Esophagus squamous epithelium (tissue), 5 donors: ENCODE data around the gene OTULINL. TPM values are rescaled to one million over a fixed set of nuclear protein-coding genes. Genes with fewer than 3 reads are reported as not detected.
"Not testable (repeated sequence)": the region's sequence is repeated elsewhere in the genome, so short reads cannot be mapped to it uniquely, and the experiment has no call there.

Source experiments
- DNase-seq: peaks from one replicate; lab custom pipeline; 2025; lab: John Stamatoyannopoulos, UW
- H3K27ac ChIP-seq, 4 donors: fragments of 200-600 bp; sonication (generic); one replicate each; pipeline ENCODE4 v1.5.1; 2016 to 2019; ENCODE audit warnings: mild to moderate bottlenecking in 1 of 4
- H3K27me3 ChIP-seq, 4 donors: fragments of 200-600 bp; sonication (generic); 1 replicate in 3 of 4; 2 replicates in 1 of 4; pipeline versions ENCODE4 v1.5.1 to v1.6.0; 2017 to 2021; ENCODE audit warnings: antibody characterized with exemption in 1 of 4
- H3K36me3 ChIP-seq, 3 donors: fragments of 200-600 bp; sonication (generic); one replicate each; pipeline ENCODE4 v1.5.1; 2016 to 2019
- H3K4me1 ChIP-seq, 3 donors: fragments of 200-600 bp; sonication (generic); one replicate each; pipeline ENCODE4 v1.5.1; 2017 to 2019
- H3K4me3 ChIP-seq, 4 donors: fragments of 200-600 bp; sonication (generic); 1 replicate in 3 of 4; 2 replicates in 1 of 4; pipeline ENCODE4 v1.5.1; 2016 to 2019; ENCODE audit warnings: mild to moderate bottlenecking in 2 of 4, moderate library complexity in 1 of 4
- H3K9me3 ChIP-seq, 3 donors: fragments of 200-600 bp; sonication (generic); one replicate each; pipeline ENCODE4 v1.5.1; 2016 to 2019
- CTCF ChIP-seq, 6 experiments: fragments of 450-650 bp in 4 of 6; fragments of 200-600 bp in 2 of 6; sonication (generic) in 2 of 6; IDR thresholded peaks; one replicate each; pipeline ENCODE4 v1.5.1; 2016 to 2019; ENCODE audit warnings: antibody characterized with exemption in 6 of 6, mild to moderate bottlenecking in 4 of 6, moderate library complexity in 4 of 6
- POLR2A ChIP-seq, 4 donors: fragments of 450-650 bp; IDR thresholded peaks; one replicate each; pipeline ENCODE4 v1.6.1; 2017; ENCODE audit warnings: antibody characterized with exemption in 4 of 4, mild to moderate bottlenecking in 4 of 4, moderate library complexity in 3 of 4
- WGBS, 2 donors: methylation state at CpG; one replicate each; pipeline ENCODE4 v1.1.5; 2018; 5-methylcytosine and 5-hydroxymethylcytosine counted together
- intact Hi-C: fragments of 100-400 bp; cut with DNase I; formaldehyde crosslinking; loops from one replicate; pipeline ENCODE4 v1.15.0; 2022
- total RNA-seq, 4 donors: library from RNA; depleted of rRNA; stranded (reverse); fragments of >200 nt; gene quantifications; one replicate each; pipeline ENCODE4 v1.1.0, GENCODE V29; 2016
- donor health status: DM: yes; HTN: yes; CAD: no.

OTULINL gene
- total RNA-seq, 4 donors from 2014 or later, result 0.79 to 17.1 (median 4.5) TPM

DNA sequence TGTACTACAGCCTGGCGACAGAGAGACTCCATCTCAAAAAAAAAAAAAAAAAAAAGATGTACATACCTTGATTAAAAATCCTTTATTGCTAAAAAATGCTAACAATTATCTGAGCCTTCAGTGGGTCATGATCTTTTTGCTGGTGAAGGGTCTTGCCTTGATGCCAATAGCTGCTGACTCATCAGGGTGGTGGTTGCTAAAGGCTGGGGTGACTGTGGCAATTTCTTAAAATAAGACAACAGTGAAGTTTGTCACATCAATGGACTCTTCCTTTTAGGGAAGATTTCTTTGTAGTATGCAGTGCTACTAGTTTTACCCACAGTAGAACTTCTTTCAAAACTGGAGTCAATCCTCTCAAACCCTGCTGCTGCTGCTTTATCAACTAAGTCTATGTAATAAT, 33.9 kb upstream of the OTULINL start:
- Histone ChIP-seq H3K27me3 (peaks cover 0 to 7% (median 0%) of the 10 kb centered on the region in 4 donors), H3K4me3 (no peak overlapping the region), H3K4me1 (no peaks in the 10 kb centered on the region), H3K9me3 (no peaks in the 10 kb centered on the region), H3K27ac (no peak overlapping the region), H3K36me3 (no peaks in the 10 kb centered on the region)
- DNase-seq, result no peak
- intact Hi-C loops, result no loop called here
- TF ChIP-seq POLR2A (IDR thresholded peaks at IDR 0.05), result no peak
- no peak for TF ChIP-seq CTCF (IDR thresholded peaks at IDR 0.05)
- 88% methylated on average over 1 of the region's 1 CpG for WGBS, 2 donors

DNA sequence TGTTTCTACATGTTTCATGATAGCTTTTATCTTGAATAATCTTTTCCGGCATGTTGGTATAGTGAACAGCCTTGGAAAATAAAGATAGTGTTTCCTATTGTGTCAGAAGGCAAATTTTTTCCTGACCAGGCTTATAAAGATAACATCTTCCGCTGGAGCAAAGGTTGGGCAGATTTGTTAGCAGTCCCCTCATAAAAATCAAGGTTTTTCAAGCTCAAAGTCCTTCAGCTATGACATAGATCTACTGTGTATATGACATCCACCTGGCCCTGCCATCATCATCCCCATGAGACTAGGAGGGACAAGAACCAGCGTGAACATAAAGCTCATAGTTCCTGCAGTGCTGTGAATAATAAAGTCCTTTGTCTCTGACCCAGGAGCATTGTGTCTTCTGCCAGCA, 30.4 kb upstream of the OTULINL start:
- H3K4me1 ChIP-seq, result no peaks in the 10 kb centered on the region
- peaks cover 0 to 7% (median 0%) of the 10 kb centered on the region in 4 donors for H3K27me3 ChIP-seq
- intact Hi-C loops, result no loop called here
- TF ChIP-seq POLR2A (IDR thresholded peaks at IDR 0.05), result no peak
- TF ChIP-seq CTCF (IDR thresholded peaks at IDR 0.05), result no peak
- no peaks in the 10 kb centered on the region for H3K36me3 ChIP-seq
- no peak overlapping the region for H3K4me3 ChIP-seq
- no peaks in the 10 kb centered on the region for H3K9me3 ChIP-seq
- WGBS, 2 donors, result 77 to 82% methylated on average over 3 of the region's 3 CpGs
- no peak overlapping the region for H3K27ac ChIP-seq
- no peak for DNase-seq

GRCh38 chr5:14552017-14552416, 29.6 kb upstream of the OTULINL start:
- Histone ChIP-seq H3K4me1 (no peaks in the 10 kb centered on the region), H3K27me3 (peaks cover 0 to 7% (median 0%) of the 10 kb centered on the region in 4 donors), H3K9me3 (no peaks in the 10 kb centered on the region), H3K4me3 (no peak overlapping the region), H3K36me3 (no peaks in the 10 kb centered on the region), H3K27ac (no peak overlapping the region)
- no peak for DNase-seq
- 20 to 32% methylated on average over 1 of the region's 1 CpG for WGBS, 2 donors
- TF ChIP-seq POLR2A (IDR thresholded peaks at IDR 0.05) (no peak), CTCF (IDR thresholded peaks at IDR 0.05) (no peak)
- intact Hi-C loops, result no loop called here

- 66 to 78% methylated on average over 3 of the region's 3 CpGs for WGBS, 2 donors
- H3K27me3 ChIP-seq, H3K4me3 ChIP-seq, H3K36me3 ChIP-seq, H3K9me3 ChIP-seq, H3K27ac ChIP-seq, H3K4me1 ChIP-seq, DNase-seq, intact Hi-C loops: not testable (repeated sequence)
Measured at GRCh38 chr5:14554288-14554687, 27.3 kb upstream of the OTULINL start.

DNA sequence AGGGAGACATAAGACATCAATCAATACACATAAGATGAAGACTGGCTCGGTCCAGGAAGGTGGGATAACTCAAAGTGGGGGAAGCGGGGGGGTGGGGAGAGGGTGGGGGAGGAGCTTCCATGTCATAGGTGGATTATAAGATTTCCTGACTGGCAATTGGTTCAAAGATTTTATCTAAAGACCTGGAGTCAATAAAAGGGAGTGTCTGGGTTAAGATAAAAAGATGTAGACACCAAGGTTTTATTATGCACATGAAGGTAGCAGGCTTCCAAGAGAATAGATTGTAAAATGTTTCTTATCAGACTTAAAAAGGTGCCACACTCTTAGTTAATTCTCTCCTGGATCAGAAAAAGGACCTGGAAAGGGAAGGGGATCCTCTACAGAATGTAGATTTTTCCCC, 25.6 kb upstream of the OTULINL start:
- no peak overlapping the region for H3K4me3 ChIP-seq
- no peaks in the 10 kb centered on the region for H3K4me1 ChIP-seq

DNA sequence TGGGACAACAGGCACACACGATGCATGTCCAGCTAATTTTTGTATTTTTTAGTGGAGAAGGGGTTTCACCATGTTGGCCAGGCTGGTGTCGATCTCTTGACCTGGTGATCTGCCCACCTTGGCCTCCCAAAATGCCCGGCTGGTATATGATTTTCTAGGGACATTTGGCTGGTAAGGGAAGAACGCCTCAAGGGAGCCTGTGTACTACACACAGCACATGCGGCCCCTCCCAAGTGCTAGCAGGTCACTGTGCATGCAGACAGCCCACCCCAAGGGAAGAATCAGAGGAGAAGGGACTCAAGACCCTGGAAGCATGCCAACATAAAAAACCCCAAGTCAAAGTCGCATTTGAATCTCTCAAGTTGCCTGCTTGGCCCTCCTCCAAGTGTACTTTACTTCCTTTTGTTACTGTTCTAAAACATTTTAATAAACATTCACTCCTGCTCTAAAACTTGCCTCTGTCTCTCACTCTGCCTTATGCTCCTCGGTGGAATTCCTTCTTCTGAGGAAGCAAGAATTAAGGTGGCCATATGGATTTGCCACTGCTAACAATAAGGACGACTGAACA, 24.3 kb upstream of the OTULINL start:
- intact Hi-C loops, result no loop called here
- no peaks in the 10 kb centered on the region for H3K4me1 ChIP-seq
- H3K36me3 ChIP-seq, result no peaks in the 10 kb centered on the region
- H3K27ac ChIP-seq, result no peak overlapping the region
- no peaks in the 10 kb centered on the region for H3K9me3 ChIP-seq
- no peak for TF ChIP-seq CTCF (IDR thresholded peaks at IDR 0.05)
- no peak for TF ChIP-seq POLR2A (IDR thresholded peaks at IDR 0.05)
- no peak for DNase-seq
- no peak overlapping the region for H3K4me3 ChIP-seq
- peaks cover 0 to 7% (median 0%) of the 10 kb centered on the region in 4 donors for H3K27me3 ChIP-seq
- 25 to 28% methylated on average over 5 of the region's 8 CpGs for WGBS, 2 donors

More for the DNA sequence above, 25.6 kb upstream of the OTULINL start:
- Histone ChIP-seq H3K27ac (no peak overlapping the region), H3K36me3 (no peaks in the 10 kb centered on the region), H3K27me3 (peaks cover 0 to 7% (median 0%) of the 10 kb centered on the region in 4 donors), H3K9me3 (no peaks in the 10 kb centered on the region)
- no peak for DNase-seq
- no peak for TF ChIP-seq POLR2A (IDR thresholded peaks at IDR 0.05)
- intact Hi-C loops, result no loop called here
- 67 to 68% methylated on average over 2 of the region's 2 CpGs for WGBS, 2 donors
